GM19467 (cell line): ENCODE results near the gene TAC4.
"Not testable (repeated sequence)": the region's sequence is repeated elsewhere in the genome, so short reads cannot be mapped to it uniquely, and the experiment has no call there.

Source experiments
- ATAC-seq: cut with Tn5 transposase; IDR thresholded peaks from one replicate; pipeline ENCODE4 v1.9.1; 2021; ENCODE audit warnings: mild to moderate bottlenecking, moderate library complexity; ENCODE audit not compliant: unreplicated experiment

The TAC4 gene

GRCh38 chr17:49843774-49844350 is 4.0 kb downstream of the TAC4 start:
- no peak for ATAC-seq

GRCh38 chr17:49842846-49843245 is 5.0 kb downstream of the TAC4 start:
- no peak for ATAC-seq

GRCh38 chr17:49842371-49842770 is 5.5 kb downstream of the TAC4 start:
- ATAC-seq: no peak

- no peak for ATAC-seq
These were observed 6.3 kb downstream of the TAC4 start for GRCh38 chr17:49841548-49841947.

GRCh38 chr17:49839455-49839854 is 8.4 kb downstream of the TAC4 start:
- no peak for ATAC-seq

- ATAC-seq: no peak
These were observed 11.5 kb downstream of the TAC4 start for GRCh38 chr17:49836111-49837030.

GRCh38 chr17:49835472-49835871 is 12.4 kb downstream of the TAC4 start:
- no peak for ATAC-seq

GRCh38 chr17:49834118-49834743 is 13.6 kb downstream of the TAC4 start:
- ATAC-seq: no peak

GRCh38 chr17:49832840-49833599 is 14.8 kb downstream of the TAC4 start:
- ATAC-seq: no peak

- no peak for ATAC-seq
These were observed 17.3 kb downstream of the TAC4 start for GRCh38 chr17:49830605-49831004.

- no peak for ATAC-seq
These were observed 18.8 kb downstream of the TAC4 start for GRCh38 chr17:49829026-49829425.

- ATAC-seq: not testable (repeated sequence)
These were observed 19.5 kb downstream of the TAC4 start for GRCh38 chr17:49828325-49828724.

GRCh38 chr17:49825645-49826044 is 22.2 kb downstream of the TAC4 start:
- ATAC-seq: no peak

- no peak for ATAC-seq
These were observed 24.3 kb downstream of the TAC4 start for GRCh38 chr17:49823614-49824013.

- ATAC-seq: no peak
These were observed 25.0 kb downstream of the TAC4 start for GRCh38 chr17:49822829-49823228.

- no peak for ATAC-seq
These were observed 26.0 kb downstream of the TAC4 start for GRCh38 chr17:49821916-49822315.

- ATAC-seq: no peak
These were observed 26.4 kb downstream of the TAC4 start for GRCh38 chr17:49821466-49821865.

GRCh38 chr17:49820773-49821172 is 27.1 kb downstream of the TAC4 start:
- ATAC-seq: no peak

GRCh38 chr17:49819651-49820050 is 28.2 kb downstream of the TAC4 start:
- no peak for ATAC-seq

- ATAC-seq: no peak
These were observed 28.7 kb downstream of the TAC4 start for GRCh38 chr17:49819138-49819537.

GRCh38 chr17:49817993-49818392 is 29.9 kb downstream of the TAC4 start:
- no peak for ATAC-seq
